ENCODE data around the gene PRAMEF13. TPM values are rescaled to one million over a fixed set of nuclear protein-coding genes. Genes with fewer than 3 reads are reported as not detected.

PRAMEF13 gene, protein sequence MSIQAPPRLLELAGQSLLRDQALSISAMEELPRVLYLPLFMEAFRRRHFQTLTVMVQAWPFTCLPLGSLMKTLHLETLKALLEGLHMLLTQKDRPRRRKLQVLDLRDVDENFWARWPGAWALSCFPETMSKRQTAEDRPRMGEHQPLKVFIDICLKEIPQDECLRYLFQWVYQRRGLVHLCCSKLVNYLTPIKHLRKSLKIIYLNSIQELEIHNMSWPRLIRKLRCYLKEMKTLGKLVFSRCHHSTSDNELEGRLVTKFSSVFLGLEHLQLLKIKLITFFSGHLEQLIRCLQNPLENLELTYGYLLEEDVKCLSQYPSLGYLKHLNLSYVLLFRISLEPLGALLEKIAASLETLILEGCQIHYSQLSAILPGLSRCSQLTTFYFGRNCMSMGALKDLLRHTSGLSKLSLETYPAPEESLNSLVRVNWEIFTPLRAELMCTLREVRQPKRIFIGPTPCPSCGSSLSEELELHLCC
- total RNA-seq: not detected

DNA sequence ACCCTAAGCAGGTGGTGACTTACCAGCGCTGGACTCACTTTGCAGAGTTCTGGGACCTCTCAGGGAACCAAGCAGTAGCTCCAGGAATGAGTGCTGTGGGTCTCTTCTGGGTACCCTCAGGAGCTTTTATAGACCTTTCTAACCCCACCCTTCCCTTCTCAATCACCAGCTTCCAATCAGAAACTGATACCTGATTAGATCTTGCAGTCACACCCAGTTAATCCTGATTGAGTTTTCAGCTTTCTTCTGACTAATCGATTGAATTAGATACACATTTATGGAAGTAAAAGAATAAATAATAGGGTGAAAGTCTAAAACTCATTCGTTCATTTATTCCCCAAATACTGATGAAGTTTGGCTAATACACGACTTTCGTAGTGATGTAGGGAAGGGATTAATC lies at the start of gene PRAMEF13:
Gene PRAMEF13, minus strand, starts transcription at position 101 of the 400 bp plus-strand sequence. CDS start 1,820 bp downstream, outside the sequence.

DNA sequence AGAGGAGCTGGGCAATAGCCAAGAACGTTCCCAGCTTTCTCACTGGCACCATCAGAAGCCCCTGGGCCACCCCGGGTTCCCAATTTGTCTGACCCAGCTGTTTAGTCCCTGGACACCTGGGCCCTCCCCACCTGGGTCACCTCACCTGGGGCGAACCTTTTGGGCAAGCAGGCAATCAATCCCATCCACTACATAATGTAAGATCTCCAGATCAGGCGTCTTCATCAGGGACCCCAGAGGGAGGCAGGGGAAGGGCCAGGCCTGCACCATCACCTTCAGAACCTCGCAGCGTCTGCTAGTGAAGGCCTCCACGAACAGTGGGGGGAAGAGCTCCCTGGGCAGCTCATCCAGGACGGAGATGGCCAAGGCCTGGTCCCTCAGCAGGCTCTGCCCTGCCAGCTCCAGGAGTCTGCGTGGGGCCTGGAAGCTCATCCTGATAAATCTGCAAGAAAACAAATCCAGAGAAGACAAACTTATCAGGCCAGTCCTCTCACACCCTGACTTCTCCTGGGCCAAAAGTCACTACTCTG lies 24.5 kb upstream of the PRAMEF13 start, which contains the start of gene PRAMEF18:
Gene PRAMEF18, minus strand, starts transcription at position 480 of the 530 bp plus-strand sequence. Its CDS starts 48 bp downstream, at position 432.

DNA sequence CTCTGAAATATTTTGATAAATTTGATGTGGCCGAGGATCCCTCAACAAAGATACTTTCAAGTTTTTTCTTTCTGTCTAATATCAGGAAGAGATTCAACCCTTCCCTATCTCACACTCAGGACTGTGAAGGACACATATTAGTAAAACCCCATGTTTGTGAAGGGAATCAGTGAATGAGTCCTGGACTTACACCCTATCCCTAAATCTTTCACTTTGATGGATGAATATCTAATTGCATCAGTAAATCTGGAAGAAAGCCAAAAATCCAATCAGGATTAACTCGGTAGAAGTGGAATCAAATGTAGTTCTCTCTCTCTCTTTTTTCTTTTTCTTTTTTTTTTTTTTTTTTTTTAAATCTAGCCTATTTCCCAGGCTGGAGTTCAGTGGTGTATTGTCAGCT lies 29.7 kb downstream of the PRAMEF13 start, which contains the start of gene PRAMEF9:
Gene PRAMEF9, plus strand, starts transcription at position 301 of the 400 bp plus-strand sequence. CDS start 3,433 bp downstream, outside the sequence.

DNA sequence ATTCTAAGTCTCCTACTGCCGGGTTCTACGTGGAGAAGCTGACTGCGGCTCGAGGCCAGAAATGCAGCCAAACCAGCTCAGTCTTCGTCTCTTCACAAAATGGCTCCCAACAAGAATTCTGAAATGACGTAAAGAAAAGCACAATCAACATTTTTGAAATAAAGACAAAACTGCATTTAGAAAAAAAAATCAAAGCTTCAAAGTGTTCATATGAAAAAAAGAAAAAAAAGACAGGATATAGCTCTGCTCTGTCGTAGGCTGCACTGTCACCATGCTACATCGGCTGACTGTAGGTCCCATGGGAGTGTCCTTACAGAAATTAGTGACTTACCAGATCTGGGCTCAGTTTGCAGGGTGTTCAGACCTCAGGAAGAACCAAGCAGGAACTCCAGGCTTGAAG lies 35.7 kb downstream of the PRAMEF13 start, which contains the start of gene HNRNPCL4:
Gene HNRNPCL4, minus strand, starts transcription at position 101 of the 400 bp plus-strand sequence. CDS start 164 bp downstream, outside the sequence.

DNA sequence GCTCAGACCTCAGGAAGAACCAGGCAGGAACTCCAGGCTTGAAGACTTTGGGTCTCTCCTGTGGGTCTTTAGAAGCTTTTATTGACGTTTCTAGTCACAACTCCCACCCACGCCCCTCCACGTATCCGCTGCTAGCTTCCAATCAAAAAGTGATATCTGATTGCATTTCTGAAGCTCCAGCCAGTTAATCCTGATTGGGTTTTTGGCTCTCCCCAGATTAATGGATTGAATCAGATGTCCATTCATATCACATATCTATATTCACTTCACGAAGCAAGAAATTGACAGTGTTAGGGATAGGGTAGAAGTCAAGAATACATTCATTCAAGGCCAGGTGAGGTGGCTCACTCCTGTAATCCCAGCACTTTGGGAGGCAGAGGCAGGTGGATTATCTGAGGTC lies 45.3 kb downstream of the PRAMEF13 start, which contains the start of gene PRAMEF26:
Gene PRAMEF26, minus strand, starts transcription at position 101 of the 400 bp plus-strand sequence. CDS start 2,914 bp downstream, outside the sequence.

Other genes with a start within 250 kb of the PRAMEF13 start
- not detected for gene PRAMEF27, start 144.8 kb downstream of the PRAMEF13 start, total RNA-seq
- gene HNRNPCL3, start 140.6 kb downstream of the PRAMEF13 start, total RNA-seq: not detected
- gene PRAMEF25, start 130.6 kb downstream of the PRAMEF13 start, total RNA-seq: not detected
- not detected for gene HNRNPCL2, start 84.6 kb downstream of the PRAMEF13 start, total RNA-seq
- not detected for gene PRAMEF26, start 45.4 kb downstream of the PRAMEF13 start, total RNA-seq
- not detected for gene HNRNPCL4, start 35.8 kb downstream of the PRAMEF13 start, total RNA-seq
- gene PRAMEF9, start 29.6 kb downstream of the PRAMEF13 start, total RNA-seq: not detected
- gene PRAMEF18, start 24.7 kb upstream of the PRAMEF13 start, total RNA-seq: not detected
- not detected for gene PRAMEF5, start 52.8 kb upstream of the PRAMEF13 start, total RNA-seq
- not detected for gene PRAMEF8, start 83.7 kb upstream of the PRAMEF13 start, total RNA-seq
- not detected for gene PRAMEF33, start 102.1 kb upstream of the PRAMEF13 start, total RNA-seq
- not detected for gene PRAMEF15, start 114.2 kb upstream of the PRAMEF13 start, total RNA-seq
- gene PRAMEF14, start 145.7 kb upstream of the PRAMEF13 start, total RNA-seq: not detected
- gene PRAMEF19, start 170.5 kb upstream of the PRAMEF13 start, total RNA-seq: not detected
- gene PRAMEF17, start 188.2 kb upstream of the PRAMEF13 start, total RNA-seq: not detected
- gene PRAMEF20, start 209.0 kb upstream of the PRAMEF13 start, total RNA-seq: not detected

Measured in activated naive CD4-positive, alpha-beta T cell treated with anti-CD3 and anti-CD28 coated beads, Interleukin-2, amount 10 ng/mL, durations not matched to agents 5 hours and 36 hours (primary cell).